GM18870 (cell line): Measurements from ENCODE around the gene PLEKHB1.

Experiments used
- ATAC-seq: cut with Tn5 transposase; IDR thresholded peaks from one replicate; pipeline ENCODE4 v1.9.1; 2021; ENCODE audit warnings: moderate library complexity; ENCODE audit not compliant: unreplicated experiment

PLEKHB1 gene

DNA sequence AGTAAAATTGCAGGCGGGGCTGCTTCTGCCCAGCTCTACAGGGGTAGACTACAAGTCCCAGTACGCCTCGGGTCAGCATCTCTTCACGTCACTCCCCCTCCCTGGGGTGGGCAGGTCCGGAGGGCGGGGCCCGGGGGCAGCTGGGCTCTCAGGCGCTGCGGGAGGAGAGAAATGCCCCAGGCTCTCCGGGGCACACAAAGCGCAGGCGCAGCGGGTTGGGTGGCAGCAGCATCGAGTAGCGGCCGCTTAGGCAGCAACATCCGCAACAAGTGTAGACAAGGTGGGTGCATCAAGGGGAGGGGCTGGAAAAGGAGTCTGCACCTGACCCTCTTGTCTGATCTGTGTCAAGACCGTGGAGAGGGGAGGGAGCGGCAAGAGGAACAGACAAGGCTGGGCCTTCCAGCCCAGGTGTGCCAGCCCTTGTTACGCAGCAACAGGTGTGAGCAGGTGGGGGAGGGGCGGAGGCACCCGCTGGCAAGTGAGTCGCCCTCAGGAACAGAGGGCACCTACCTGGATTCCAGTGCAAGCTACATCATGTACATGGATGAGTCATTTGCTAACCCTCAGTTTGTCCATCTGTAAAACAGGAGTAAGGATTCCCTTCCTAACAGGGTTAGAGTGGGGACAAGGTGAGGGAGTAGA is 1.2 kb downstream of the PLEKHB1 start:
- no peak for ATAC-seq

GRCh38 chr11:73648121-73648520 is 1.7 kb downstream of the PLEKHB1 start:
- no peak for ATAC-seq

- no peak for ATAC-seq
Measured at GRCh38 chr11:73648571-73649046, 2.2 kb downstream of the PLEKHB1 start.

DNA sequence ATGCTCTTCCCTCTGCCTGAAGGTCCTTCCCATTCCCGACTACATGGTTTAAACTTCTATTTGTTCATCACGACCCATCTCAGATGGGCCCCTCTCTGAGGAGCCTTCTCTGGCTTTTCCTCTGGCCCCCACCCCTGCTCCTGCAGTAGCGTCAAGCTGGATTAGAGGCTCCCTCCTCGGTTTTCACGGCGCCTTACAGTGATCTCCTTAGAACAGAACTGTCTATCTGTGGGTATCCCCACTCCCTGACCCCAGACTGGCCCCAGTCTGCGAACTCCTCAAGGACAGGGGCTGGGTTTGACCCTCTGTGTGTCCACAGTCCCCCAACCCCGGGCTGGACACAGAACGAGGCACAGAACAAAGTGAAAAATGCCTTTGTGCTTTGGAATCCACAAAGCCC is 2.8 kb downstream of the PLEKHB1 start:
- no peak for ATAC-seq

DNA sequence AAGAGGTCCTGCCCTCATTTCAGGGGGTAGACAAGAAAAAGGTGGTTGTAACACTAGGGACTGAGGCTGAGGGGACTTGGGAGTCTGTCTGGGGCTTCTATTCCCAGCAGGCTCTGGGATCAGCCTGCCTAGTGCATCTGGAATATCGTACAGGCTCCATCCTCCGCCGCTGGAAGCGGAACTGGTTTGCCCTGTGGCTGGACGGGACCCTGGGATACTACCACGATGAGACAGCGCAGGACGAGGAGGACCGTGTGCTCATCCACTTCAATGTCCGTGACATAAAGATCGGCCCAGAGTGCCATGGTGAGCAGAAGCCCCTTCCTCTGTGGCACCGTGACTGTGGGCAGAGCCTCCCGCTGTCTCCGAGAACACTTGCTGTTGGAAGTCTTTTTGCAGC is 4.0 kb downstream of the PLEKHB1 start:
- no peak for ATAC-seq

DNA sequence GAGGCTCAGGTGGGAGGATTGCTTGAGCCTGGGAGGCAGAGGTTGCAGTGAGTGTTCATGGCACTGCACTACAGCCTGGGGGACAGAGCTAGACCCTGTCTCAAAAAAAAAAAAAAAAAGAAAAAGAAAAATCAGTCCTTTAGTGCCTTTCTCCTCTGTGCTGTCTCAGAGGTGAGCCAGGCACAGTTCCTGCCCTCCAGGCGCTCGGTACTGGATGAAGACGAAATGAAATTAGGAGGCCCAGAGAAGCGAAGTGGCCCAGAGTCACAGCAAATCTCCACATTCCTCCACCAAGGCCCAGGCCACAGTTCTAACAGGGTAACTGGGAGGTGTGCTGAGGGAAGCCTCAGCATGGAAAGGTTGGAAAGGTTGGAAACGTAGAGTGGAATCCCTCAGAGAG is 4.9 kb downstream of the PLEKHB1 start:
- no peak for ATAC-seq

GRCh38 chr11:73651661-73652045 is 5.3 kb downstream of the PLEKHB1 start:
- no peak for ATAC-seq

GRCh38 chr11:73652046-73652730 is 5.8 kb downstream of the PLEKHB1 start:
- no peak for ATAC-seq

DNA sequence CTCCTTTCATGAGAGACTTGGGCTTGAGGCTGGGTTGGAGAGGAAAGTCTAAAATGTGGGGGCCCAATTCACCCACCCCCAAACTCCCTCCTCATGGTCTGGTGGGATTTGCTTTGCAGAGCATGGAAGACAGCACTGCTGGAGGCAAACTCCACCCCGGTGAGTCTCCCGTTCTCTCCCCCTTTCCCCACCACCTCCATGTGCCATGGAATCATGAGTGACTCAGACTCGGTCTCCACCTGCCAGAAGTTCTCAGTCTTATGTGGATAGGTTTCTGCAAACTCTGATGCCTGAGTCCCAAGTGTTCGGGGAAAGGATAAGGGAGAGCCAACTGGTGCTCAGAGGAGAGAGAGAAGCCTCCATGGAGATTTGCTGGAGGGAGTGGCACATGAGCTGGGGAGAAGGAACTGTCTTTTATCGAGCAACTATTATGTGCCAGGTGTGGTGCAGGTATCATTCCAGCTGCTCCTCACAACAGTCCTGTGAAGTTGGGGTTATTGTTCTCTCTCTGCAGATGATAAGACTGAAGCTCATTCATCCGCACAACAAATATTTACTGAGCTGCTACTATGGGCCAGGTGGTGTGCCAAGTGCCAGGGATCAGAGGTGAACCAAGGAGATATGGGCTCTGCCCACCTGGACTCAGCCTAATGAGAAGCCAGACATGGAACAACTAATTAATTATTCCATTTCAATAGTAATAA is 6.6 kb downstream of the PLEKHB1 start:
- no peak for ATAC-seq

- ATAC-seq, result no peak
Measured at GRCh38 chr11:73653996-73654395, 7.6 kb downstream of the PLEKHB1 start.

DNA sequence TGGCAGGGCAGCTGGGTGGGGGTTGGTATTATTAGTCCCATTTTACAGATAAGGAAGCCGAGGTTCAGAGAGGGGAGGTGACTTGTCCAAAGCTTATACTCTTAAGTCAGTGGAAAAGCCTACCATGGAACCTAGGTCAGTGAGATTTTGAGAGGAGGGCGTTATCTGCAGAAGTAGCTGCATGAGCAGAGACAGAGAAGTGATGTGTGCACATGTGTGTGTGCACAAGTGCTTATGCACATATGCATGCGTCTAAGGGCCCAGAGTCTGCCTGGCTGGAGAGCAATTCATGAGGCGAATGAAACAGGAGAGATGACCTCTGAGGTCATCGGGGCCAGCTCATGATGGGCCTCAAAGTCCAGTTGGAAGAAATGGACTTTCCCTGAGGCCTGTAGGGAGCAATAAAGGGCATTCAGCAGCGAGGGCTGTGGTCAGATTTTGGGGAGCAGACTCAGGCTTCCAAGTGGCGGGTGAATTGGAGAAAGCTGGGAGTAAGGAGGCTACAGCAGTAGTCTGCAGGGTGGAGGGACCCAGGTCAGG is 8.2 kb downstream of the PLEKHB1 start:
- no peak for ATAC-seq

GRCh38 chr11:73655686-73656085 is 9.3 kb downstream of the PLEKHB1 start:
- ATAC-seq, result no peak

GRCh38 chr11:73656985-73657384 is 10.6 kb downstream of the PLEKHB1 start:
- ATAC-seq, result no peak

DNA sequence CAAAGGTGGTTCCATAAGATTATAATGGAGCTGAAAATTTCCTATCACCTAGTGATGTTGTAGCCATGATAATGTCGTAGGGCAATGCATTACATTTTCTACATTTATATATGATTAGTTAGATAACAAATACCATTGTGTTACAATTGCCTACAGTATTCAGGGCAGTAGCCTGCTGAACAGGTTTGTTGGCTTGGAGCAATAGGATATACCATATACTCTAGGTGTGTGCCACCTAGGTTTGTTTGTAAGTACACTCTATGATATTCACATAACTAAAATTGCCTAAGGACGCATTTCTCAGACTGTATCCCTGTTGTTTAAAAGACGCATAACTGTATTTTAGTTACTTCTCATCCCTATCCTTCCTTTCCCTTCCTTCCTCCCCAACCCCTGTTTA is 13.6 kb downstream of the PLEKHB1 start:
- ATAC-seq, result no peak

DNA sequence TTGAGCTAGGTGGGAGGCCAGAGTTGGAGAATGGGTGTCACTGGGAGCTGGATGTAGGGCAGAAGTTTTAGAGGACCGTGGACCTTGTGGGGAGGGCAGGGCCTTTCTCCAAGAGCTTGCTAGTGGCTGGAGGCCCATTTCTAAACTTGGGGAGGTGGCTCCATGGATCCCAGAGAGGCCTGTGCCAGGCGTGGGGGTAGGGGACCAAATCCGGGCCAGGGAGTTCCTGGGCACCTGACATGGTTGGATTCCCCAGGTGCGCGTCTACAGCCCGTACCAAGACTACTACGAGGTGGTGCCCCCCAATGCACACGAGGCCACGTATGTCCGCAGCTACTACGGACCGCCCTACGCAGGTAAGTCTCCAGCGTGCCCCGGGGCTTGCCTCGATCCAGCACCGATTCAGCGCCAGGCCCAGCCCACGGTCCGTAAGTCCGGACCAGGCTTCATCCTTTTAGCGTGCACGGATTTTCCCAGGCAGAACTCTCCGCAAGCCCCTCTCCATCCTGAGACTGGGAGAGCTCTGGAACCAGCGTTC is 14.2 kb downstream of the PLEKHB1 start:
- ATAC-seq, result no peak

DNA sequence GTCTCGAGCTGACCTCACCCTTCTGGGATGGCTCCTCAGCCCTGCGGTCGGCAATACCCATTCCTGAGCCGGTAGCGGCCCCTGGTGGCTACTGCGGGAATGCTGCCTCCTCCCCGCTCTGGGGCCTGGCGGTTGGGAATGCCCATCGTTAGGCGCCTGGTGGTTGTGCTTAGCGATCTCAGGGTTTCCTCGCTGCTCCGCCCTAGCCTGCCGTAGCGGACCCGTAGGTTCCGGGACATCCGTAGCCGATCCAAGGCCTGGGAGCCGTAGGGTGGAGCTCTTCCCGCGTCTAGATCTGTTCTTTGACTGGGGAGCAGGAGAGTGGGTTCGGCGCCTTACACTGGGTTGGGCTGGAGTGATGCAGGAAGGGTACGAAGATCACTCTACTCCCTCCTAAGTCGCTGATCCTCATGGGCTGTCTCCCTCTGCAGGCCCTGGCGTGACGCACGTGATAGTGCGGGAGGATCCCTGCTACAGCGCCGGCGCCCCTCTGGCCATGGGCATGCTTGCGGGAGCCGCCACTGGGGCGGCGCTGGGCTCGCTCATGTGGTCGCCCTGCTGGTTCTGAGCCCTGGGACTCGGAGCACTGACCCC is 14.8 kb downstream of the PLEKHB1 start:
- no peak for ATAC-seq

DNA sequence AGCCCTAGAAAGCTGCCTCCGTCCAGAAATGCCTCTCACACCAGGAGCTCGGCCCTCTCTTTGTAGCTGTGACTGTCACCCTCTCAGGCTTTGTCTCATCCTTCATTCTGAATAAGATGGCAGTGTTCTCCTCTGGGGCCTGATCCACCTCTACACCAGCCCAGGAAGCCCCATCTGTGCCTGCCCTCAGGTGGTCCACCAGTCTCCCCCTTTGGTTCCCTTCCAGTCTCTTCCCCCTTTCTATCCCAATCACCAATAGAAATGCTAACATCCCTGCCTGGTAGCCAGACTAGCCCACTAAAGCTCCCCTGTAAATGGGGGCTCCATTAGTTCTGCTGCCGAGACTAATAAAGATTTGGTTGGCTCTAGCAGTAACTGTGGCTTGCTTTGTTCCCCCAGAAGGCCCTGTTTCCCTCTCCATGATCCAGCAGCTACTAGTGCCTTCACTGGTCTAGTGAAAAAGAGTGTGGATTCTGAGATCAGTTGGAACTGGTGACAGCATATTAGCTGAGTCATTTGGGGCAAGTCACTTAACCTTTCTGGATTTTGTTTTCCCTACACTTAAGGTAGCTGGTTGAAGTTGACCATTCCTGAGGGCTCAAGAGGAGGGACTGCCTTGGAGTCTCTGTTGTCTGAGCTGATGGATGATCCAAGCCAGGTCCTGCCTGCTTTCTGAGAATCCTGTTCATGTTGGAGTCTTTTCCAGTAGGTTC is 16.2 kb downstream of the PLEKHB1 start:
- ATAC-seq, result no peak

GRCh38 chr11:73663604-73664495 is 17.5 kb downstream of the PLEKHB1 start:
- ATAC-seq, result no peak

GRCh38 chr11:73664877-73665276 is 18.5 kb downstream of the PLEKHB1 start:
- no peak for ATAC-seq

DNA sequence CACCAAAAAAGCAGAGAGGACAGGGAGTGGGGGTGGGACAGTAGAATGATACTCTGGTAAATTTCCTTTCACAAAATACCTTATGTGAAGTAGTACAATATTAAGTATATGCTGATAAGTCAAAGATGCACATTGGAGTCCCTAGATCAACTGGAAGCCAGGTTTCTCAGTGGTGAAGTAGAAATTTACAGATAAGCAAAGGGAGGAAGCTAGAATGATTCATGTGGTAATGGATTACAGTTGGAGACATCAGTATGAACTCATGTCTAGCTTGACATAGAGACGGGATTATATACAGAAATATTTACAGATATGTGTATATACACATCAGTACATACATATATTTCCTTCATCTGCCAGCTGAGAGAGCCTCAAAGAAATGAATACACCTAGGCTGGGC is 21.5 kb downstream of the PLEKHB1 start:
- ATAC-seq, result no peak
